ENCODE results near the gene PGAM5.
"Not testable (repeated sequence)": the region's sequence is repeated elsewhere in the genome, so short reads cannot be mapped to it uniquely, and the experiment has no call there.

The PGAM5 gene

GRCh38 chr12:132758825-132759224, 48.2 kb downstream of the PGAM5 start:
- not testable (repeated sequence) for DNase-seq

GRCh38 chr12:132759359-132759758, 48.7 kb downstream of the PGAM5 start:
- DNase-seq = no peak

DNA sequence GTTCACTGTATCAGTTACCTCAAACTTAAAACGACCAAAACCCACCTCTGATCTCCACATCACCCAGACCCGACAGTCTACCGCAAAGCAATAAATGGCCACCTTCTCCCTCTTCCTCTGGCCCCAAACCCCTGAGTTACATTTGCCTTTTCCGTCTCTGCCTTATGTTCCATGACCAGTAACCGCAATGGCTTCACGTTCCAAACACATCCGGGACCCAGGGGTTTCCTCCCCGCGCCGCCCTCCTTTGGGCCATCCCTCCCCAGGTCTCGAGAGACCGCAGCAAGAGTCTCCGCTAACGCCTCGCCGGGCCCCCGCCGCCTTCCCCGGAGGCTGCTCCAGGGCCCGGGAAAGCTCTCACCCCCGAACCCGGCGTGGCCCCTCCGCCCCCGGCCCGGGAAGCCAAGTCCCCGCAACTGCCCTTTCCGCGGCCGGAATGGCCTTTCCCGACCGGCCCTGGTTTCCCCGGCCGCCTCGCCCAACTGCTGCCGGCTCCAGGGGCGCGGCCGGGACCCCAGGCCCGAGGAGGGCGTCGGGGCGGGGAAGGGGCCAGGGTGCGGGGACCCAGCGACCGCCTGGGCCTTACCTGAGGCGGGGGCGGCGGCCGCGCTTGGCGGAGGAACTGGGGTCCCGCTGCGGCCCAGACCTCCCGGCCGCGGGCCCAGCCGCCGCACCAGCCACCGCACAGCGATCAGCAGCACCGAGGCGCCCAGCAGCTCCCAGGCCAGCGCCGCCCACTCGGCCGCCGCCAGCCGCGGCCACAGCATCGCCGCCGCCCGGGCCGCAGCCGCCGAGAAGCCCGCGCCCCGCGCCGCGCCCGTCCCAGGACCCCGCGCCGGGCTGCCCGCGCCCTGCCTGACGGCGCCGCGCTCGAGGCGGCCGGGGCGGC, 50.6 kb downstream of the PGAM5 start, which contains the start of gene ANKLE2:
Gene ANKLE2, minus strand, starts transcription at position 801 of the 889 bp plus-strand sequence. Its CDS starts 34 bp downstream, at position 767.
- DNase-seq = peak; percentile 52

- DNase-seq = peak; percentile 88
Observed at GRCh38 chr12:132761921-132762583, 51.4 kb downstream of the PGAM5 start.

GRCh38 chr12:132764231-132764630, 53.6 kb downstream of the PGAM5 start:
- DNase-seq = no peak

DNA sequence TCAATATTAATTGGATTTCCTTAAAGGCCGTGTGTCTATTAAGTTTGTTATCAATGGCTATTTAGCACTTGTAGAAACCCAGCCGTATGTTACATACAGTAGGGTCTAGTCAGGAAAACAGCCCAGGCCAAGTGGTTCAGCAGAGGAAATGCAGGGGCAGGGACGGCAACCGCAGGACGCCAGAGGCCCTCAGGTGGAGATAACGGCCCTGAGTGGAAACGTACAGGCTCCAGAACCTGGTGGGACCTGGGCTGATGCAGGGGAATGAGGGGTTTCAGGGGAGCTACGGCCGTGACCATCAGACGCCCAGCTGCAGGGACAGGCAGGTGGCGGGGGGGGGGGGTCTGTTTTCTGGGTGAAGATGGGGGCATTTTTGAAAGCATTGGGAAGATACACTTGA, 54.7 kb downstream of the PGAM5 start:
- no peak for DNase-seq

GRCh38 chr12:132766380-132767085, 55.9 kb downstream of the PGAM5 start:
- DNase-seq = no peak

GRCh38 chr12:132771126-132771838, 60.6 kb downstream of the PGAM5 start:
- DNase-seq = peak; percentile 73

Measured in CD4-positive, alpha-beta T cell treated with Interleukin-15 for 1 hour (primary cell).